ENCODE results near the gene NDUFA6.
A peak's percentile ranks its signal among the peaks of the same experiment; 100 is the strongest.

NDUFA6 gene

GRCh38 chr22:42070517-42071422 lies 19.8 kb downstream of the NDUFA6 start, which contains the start of gene NAGA:
Gene NAGA (minus strand): TSS chr22:42070812. CDS start chr22:42070297, 515 bp downstream.
- H3K4me3 ChIP-seq (replicated peaks; ENCODE audit: low read depth, low read length): peak within 1 kb of the TSS; percentile 71
- no peak for TF ChIP-seq CTCF (IDR thresholded peaks at IDR 0.05; ENCODE audit: low read length, missing control alignments)
- DNase-seq (ENCODE audit: low read depth): peak; percentile 95

GRCh38 chr22:42069801-42070516 lies 20.6 kb downstream of the NDUFA6 start:
- DNase-seq (ENCODE audit: low read depth): no peak
- no peak for TF ChIP-seq CTCF (IDR thresholded peaks at IDR 0.05; ENCODE audit: low read length, missing control alignments)
- H3K4me3 ChIP-seq (replicated peaks; ENCODE audit: low read depth, low read length): peak overlapping the region; percentile 71

- H3K4me3 ChIP-seq (replicated peaks; ENCODE audit: low read depth, low read length): no peak overlapping the region
- DNase-seq (ENCODE audit: low read depth): no peak
- TF ChIP-seq CTCF (IDR thresholded peaks at IDR 0.05; ENCODE audit: low read length, missing control alignments): no peak
Measured at GRCh38 chr22:42068291-42068690, 22.3 kb downstream of the NDUFA6 start.

GRCh38 chr22:42067671-42068251 lies 22.8 kb downstream of the NDUFA6 start:
- no peak overlapping the region for H3K4me3 ChIP-seq (replicated peaks; ENCODE audit: low read depth, low read length)
- DNase-seq (ENCODE audit: low read depth): no peak
- no peak for TF ChIP-seq CTCF (IDR thresholded peaks at IDR 0.05; ENCODE audit: low read length, missing control alignments)

- TF ChIP-seq CTCF (IDR thresholded peaks at IDR 0.05; ENCODE audit: low read length, missing control alignments): no peak
- no peak for DNase-seq (ENCODE audit: low read depth)
- H3K4me3 ChIP-seq (replicated peaks; ENCODE audit: low read depth, low read length): no peak overlapping the region
Measured at GRCh38 chr22:42066937-42067336, 23.6 kb downstream of the NDUFA6 start.

GRCh38 chr22:42066126-42066761 lies 24.3 kb downstream of the NDUFA6 start:
- DNase-seq (ENCODE audit: low read depth): no peak
- H3K4me3 ChIP-seq (replicated peaks; ENCODE audit: low read depth, low read length): no peak overlapping the region
- TF ChIP-seq CTCF (IDR thresholded peaks at IDR 0.05; ENCODE audit: low read length, missing control alignments): no peak

All from fibroblast of pulmonary artery (primary cell).